Ishikawa (cell line): ENCODE results near the gene POLR2L.

Source experiments
- EP300 ChIP-seq: IDR thresholded peaks from 2 replicates; pipeline ENCODE4 v1.6.1; 2012; ENCODE audit warnings: borderline replicate concordance
- NFIC ChIP-seq: IDR thresholded peaks from 2 replicates; pipeline ENCODE4 v1.6.1; 2012

GRCh38 chr11:876545-876944 lies 34.2 kb upstream of the POLR2L start:
- TF ChIP-seq EP300 (no peak), NFIC (no peak)
